Measurements from ENCODE around the gene EHBP1. TPM values are rescaled to one million over a fixed set of nuclear protein-coding genes. Genes with fewer than 3 reads are reported as not detected.
"Not testable (repeated sequence)": the region's sequence is repeated elsewhere in the genome, so short reads cannot be mapped to it uniquely, and the experiment has no call there.

EHBP1 gene
- total and polyA plus RNA-seq, 8 donors: 10.2 to 142 (median 37.9) TPM

- Histone ChIP-seq H3K9me3 (no peaks in the 10 kb centered on the region), H3K27me3 (no peaks in the 10 kb centered on the region), H3K4me3 (no peak overlapping the region), H3K36me3 (peaks cover 0 to 14% (median 3%) of the 10 kb centered on the region in 4 donors), H3K27ac (no peak overlapping the region), H3K4me1 (peaks cover 17 to 53% (median 35%) of the 10 kb centered on the region in 4 donors)
- 86 to 97% (median 93%) methylated on average over 1 of the region's 1 CpG for WGBS, 5 donors
- TF ChIP-seq POLR2A (IDR thresholded peaks at IDR 0.05): no peak
- TF ChIP-seq, protein P1, sequence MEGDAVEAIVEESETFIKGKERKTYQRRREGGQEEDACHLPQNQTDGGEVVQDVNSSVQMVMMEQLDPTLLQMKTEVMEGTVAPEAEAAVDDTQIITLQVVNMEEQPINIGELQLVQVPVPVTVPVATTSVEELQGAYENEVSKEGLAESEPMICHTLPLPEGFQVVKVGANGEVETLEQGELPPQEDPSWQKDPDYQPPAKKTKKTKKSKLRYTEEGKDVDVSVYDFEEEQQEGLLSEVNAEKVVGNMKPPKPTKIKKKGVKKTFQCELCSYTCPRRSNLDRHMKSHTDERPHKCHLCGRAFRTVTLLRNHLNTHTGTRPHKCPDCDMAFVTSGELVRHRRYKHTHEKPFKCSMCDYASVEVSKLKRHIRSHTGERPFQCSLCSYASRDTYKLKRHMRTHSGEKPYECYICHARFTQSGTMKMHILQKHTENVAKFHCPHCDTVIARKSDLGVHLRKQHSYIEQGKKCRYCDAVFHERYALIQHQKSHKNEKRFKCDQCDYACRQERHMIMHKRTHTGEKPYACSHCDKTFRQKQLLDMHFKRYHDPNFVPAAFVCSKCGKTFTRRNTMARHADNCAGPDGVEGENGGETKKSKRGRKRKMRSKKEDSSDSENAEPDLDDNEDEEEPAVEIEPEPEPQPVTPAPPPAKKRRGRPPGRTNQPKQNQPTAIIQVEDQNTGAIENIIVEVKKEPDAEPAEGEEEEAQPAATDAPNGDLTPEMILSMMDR (IDR thresholded peaks at IDR 0.05): no peak
- TF ChIP-seq POLR2AphosphoS5 (IDR thresholded peaks at IDR 0.05): no peak
- TF ChIP-seq EP300 (IDR thresholded peaks at IDR 0.05): no peak
- intact Hi-C loops (cut with DNase I; ENCODE audit: low total_unique reads): no loop called here
- no peak for DNase-seq
Observed at GRCh38 chr2:62711832-62712494, 6.5 kb downstream of the EHBP1 start.

GRCh38 chr2:62713196-62713595, 7.7 kb downstream of the EHBP1 start:
- intact Hi-C loops (cut with DNase I; ENCODE audit: low total_unique reads); H3K27ac ChIP-seq; H3K4me3 ChIP-seq; DNase-seq; H3K27me3 ChIP-seq; H3K9me3 ChIP-seq: not testable (repeated sequence)
- WGBS, 5 donors: 91 to 98% (median 97%) methylated on average over 3 of the region's 3 CpGs
- Histone ChIP-seq H3K4me1 (peaks cover 6 to 48% (median 26%) of the 10 kb centered on the region in 4 donors), H3K36me3 (peaks cover 0 to 14% (median 3%) of the 10 kb centered on the region in 4 donors)

GRCh38 chr2:62713837-62714236, 8.3 kb downstream of the EHBP1 start:
- Histone ChIP-seq H3K27me3 (no peaks in the 10 kb centered on the region), H3K4me1 (peaks cover 0 to 42% (median 20%) of the 10 kb centered on the region in 4 donors), H3K4me3 (no peak overlapping the region), H3K36me3 (peaks cover 0 to 14% (median 3%) of the 10 kb centered on the region in 4 donors), H3K27ac (no peak overlapping the region), H3K9me3 (no peaks in the 10 kb centered on the region)
- no peak for DNase-seq
- no peak for TF ChIP-seq POLR2A (IDR thresholded peaks at IDR 0.05)
- intact Hi-C loops (cut with DNase I; ENCODE audit: low total_unique reads): no loop called here

- H3K27ac ChIP-seq: no peak overlapping the region
- no peak overlapping the region for H3K4me3 ChIP-seq
- peaks cover 0 to 14% (median 3%) of the 10 kb centered on the region in 4 donors for H3K36me3 ChIP-seq
- 86 to 95% (median 87%) methylated on average over 4 of the region's 4 CpGs for WGBS, 5 donors
- no peaks in the 10 kb centered on the region for H3K9me3 ChIP-seq
- no peak for TF ChIP-seq POLR2AphosphoS5 (IDR thresholded peaks at IDR 0.05)
- TF ChIP-seq EP300 (IDR thresholded peaks at IDR 0.05): no peak
- TF ChIP-seq, protein P1 (IDR thresholded peaks at IDR 0.05): no peak
- no peak for TF ChIP-seq POLR2A (IDR thresholded peaks at IDR 0.05)
- DNase-seq: no peak
- intact Hi-C loops (cut with DNase I; ENCODE audit: low total_unique reads): no loop called here
- no peaks in the 10 kb centered on the region for H3K27me3 ChIP-seq
- peaks cover 0 to 44% (median 13%) of the 10 kb centered on the region in 4 donors for H3K4me1 ChIP-seq
Observed at GRCh38 chr2:62716768-62717167, 11.3 kb downstream of the EHBP1 start.

DNA sequence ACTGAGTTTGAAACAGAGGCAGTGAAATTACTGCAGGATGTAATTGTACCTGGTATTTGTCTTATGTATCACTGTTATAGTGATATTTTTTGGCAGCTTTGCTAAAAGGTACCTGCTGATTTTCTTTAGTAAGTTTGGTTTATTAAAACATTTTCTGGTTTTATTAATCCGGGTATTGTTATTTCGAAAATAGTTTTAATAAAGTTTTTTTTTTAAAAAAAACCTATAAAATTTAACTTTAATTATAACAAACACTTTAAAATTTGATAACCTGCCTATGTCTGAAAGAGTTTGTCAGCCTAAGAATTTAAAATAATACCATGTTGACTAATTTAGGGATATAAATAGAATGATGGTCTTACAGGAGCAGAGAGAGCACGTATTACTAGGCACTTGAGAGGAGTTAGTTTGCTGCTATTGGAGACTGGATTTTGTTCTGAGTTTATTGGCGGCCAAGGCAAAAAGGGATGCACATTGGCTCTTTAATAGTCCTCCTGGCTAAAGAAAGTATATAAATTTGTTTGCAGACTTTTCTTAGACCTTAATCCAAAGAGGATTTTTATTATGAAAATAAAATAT, 12.1 kb downstream of the EHBP1 start:
- no peak for DNase-seq
- 84 to 94% (median 92%) methylated on average over 4 of the region's 4 CpGs for WGBS, 5 donors
- H3K9me3 ChIP-seq: no peaks in the 10 kb centered on the region
- H3K27me3 ChIP-seq: no peaks in the 10 kb centered on the region
- TF ChIP-seq POLR2AphosphoS5 (IDR thresholded peaks at IDR 0.05) (no peak), POLR2A (IDR thresholded peaks at IDR 0.05) (no peak), EP300 (IDR thresholded peaks at IDR 0.05) (no peak)
- TF ChIP-seq, protein P1 (IDR thresholded peaks at IDR 0.05): no peak
- intact Hi-C loops (cut with DNase I; ENCODE audit: low total_unique reads): no loop called here
- peaks cover 0 to 44% (median 9%) of the 10 kb centered on the region in 4 donors for H3K4me1 ChIP-seq
- H3K4me3 ChIP-seq: no peak overlapping the region
- no peak overlapping the region for H3K27ac ChIP-seq
- peaks cover 0 to 14% (median 3%) of the 10 kb centered on the region in 4 donors for H3K36me3 ChIP-seq

Measured in stomach (tissue), 9 donors.